H1 (cell line): ENCODE measurements around the gene SPOP. TPM values are rescaled to one million over a fixed set of nuclear protein-coding genes. Genes with fewer than 3 reads are reported as not detected.

Source experiments
- CTCF ChIA-PET: fragments of 300-600 bp; sonication (Branson Sonifier 250); formaldehyde crosslinking; loops from one replicate; lab custom pipeline; 2021; ENCODE audit not compliant: partially characterized antibody; lab: Charles Lee
- POLR2A ChIA-PET: fragments of 300-600 bp; sonication (Branson Sonifier 250); formaldehyde crosslinking; loops from one replicate; lab custom pipeline; 2021; ENCODE audit warnings: inconsistent platforms; ENCODE audit not compliant: partially characterized antibody; lab: Charles Lee
- DNase-seq, 2 experiments: peaks; one replicate each; pipeline versions ENCODE4 v3.0.0 to v3.0.0-alpha.2; 2010 to 2022; ENCODE audit warnings: low spot score in 2 of 2, low read depth in 1 of 2, mixed read lengths in 1 of 2
- FAIRE-seq: peaks from 2 replicates; lab custom pipeline; 2011; peaks lifted over from hg19 to GRCh38; lab: Jason Lieb, UNC
- H2AFZ ChIP-seq: 2 replicates; pipeline ENCODE4 v1.8.1; 2012; ENCODE audit warnings: low read length, inconsistent platforms
- H2AK5ac ChIP-seq: 2 replicates; pipeline ENCODE4 v1.6.1; 2013; ENCODE audit warnings: low read depth, low read length
- H2BK120ac ChIP-seq: replicated peaks from 2 replicates; pipeline ENCODE3; 2013; ENCODE audit warnings: low read depth, low read length, inconsistent platforms
- H2BK12ac ChIP-seq: 2 replicates; pipeline ENCODE4 v1.6.1; 2013; ENCODE audit warnings: low read depth, low read length
- H2BK15ac ChIP-seq: 2 replicates; pipeline ENCODE4 v1.6.1; 2013; ENCODE audit warnings: low read length
- H2BK20ac ChIP-seq: 2 replicates; pipeline ENCODE4 v1.6.1; 2013; ENCODE audit warnings: low read length
- H2BK5ac ChIP-seq: 2 replicates; pipeline ENCODE4 v1.6.1; 2013; ENCODE audit warnings: low read depth, low read length
- H3K14ac ChIP-seq: 2 replicates; pipeline ENCODE4 v1.6.1; 2013; ENCODE audit warnings: inconsistent platforms; ENCODE audit not compliant: insufficient read length
- H3K18ac ChIP-seq: 2 replicates; pipeline ENCODE4 v1.6.1; 2013; ENCODE audit warnings: low read length; ENCODE audit errors: extremely low read depth
- H3K23ac ChIP-seq: 2 replicates; pipeline ENCODE4 v1.6.1; 2013; ENCODE audit warnings: inconsistent platforms; ENCODE audit not compliant: insufficient read length
- H3K23me2 ChIP-seq: 2 replicates; pipeline ENCODE4 v1.6.1; 2013; ENCODE audit warnings: low read depth, low read length
- H3K27ac ChIP-seq: 2 replicates; pipeline ENCODE4 v1.6.1; 2011; ENCODE audit warnings: low read depth, low read length, inconsistent platforms
- H3K27me3 ChIP-seq, 4 experiments: replicated peaks in 1 of 4; 1 replicate in 1 of 4; 2 replicates in 3 of 4; pipeline versions ENCODE4 v1.6.1 to v1.8.1; 2011 to 2013; ENCODE audit warnings: low read length in 3 of 4, mild to moderate bottlenecking in 3 of 4, inconsistent platforms in 2 of 4, mixed read lengths in 2 of 4, moderate library complexity in 1 of 4; ENCODE audit not compliant: control insufficient read depth in 3 of 4, insufficient read depth in 3 of 4; ENCODE audit errors: extremely low read depth in 1 of 4
- H3K36me3 ChIP-seq, 4 experiments: 2 replicates each; pipeline versions ENCODE4 v1.6.1 to v1.8.1; 2011 to 2013; ENCODE audit warnings: mild to moderate bottlenecking in 4 of 4, low read length in 3 of 4, moderate library complexity in 2 of 4, control low read depth in 1 of 4, inconsistent platforms in 1 of 4; ENCODE audit not compliant: insufficient read depth in 4 of 4, control insufficient read depth in 2 of 4
- H3K4ac ChIP-seq: replicated peaks from 2 replicates; pipeline ENCODE3; 2013; ENCODE audit warnings: low read length, low read depth, mixed read lengths, inconsistent platforms; ENCODE audit not compliant: insufficient read length
- H3K4me1 ChIP-seq, 4 experiments: replicated peaks in 1 of 4; 1 replicate in 1 of 4; 2 replicates in 3 of 4; pipeline versions ENCODE4 v1.6.1 to v1.8.1; 2011 to 2013; ENCODE audit warnings: low read length in 3 of 4, inconsistent platforms in 2 of 4, mixed read lengths in 1 of 4; ENCODE audit not compliant: insufficient read depth in 4 of 4, control insufficient read depth in 3 of 4
- H3K4me2 ChIP-seq, 2 experiments: 2 replicates each; pipeline versions ENCODE4 v1.6.1 to v1.8.1; 2011 to 2013; ENCODE audit warnings: low read depth in 2 of 2, low read length in 2 of 2, control low read depth in 1 of 2, inconsistent platforms in 1 of 2, mild to moderate bottlenecking in 1 of 2; ENCODE audit not compliant: insufficient read depth in 1 of 2
- H3K4me3 ChIP-seq, 4 experiments: fragments of 200-600, 300-600 bp in 1 of 4; sonication (generic), shearing (Covaris generic), sonication (Bioruptor Twin) in 1 of 4; 2 replicates each; pipeline versions ENCODE4 v1.5.1 to v1.8.1; 2011 to 2016; ENCODE audit warnings: low read length in 4 of 4, low read depth in 3 of 4, control low read depth in 2 of 4, inconsistent platforms in 2 of 4, mild to moderate bottlenecking in 2 of 4, mixed read lengths in 1 of 4, moderate library complexity in 1 of 4; ENCODE audit not compliant: insufficient read depth in 2 of 4; ENCODE audit errors: extremely low read depth in 1 of 4
- H3K56ac ChIP-seq: replicated peaks from 2 replicates; pipeline ENCODE3; 2013; ENCODE audit warnings: low read depth, mild to moderate bottlenecking, mixed read lengths, low read length, inconsistent platforms; ENCODE audit not compliant: insufficient read length
- H3K79me1 ChIP-seq: 2 replicates; pipeline ENCODE4 v1.6.1; 2013; ENCODE audit warnings: low read depth, low read length, control low read depth
- H3K79me2 ChIP-seq, 2 experiments: 2 replicates each; pipeline versions ENCODE4 v1.6.1 to v1.8.1; 2012 to 2013; ENCODE audit warnings: low read length in 2 of 2, mild to moderate bottlenecking in 2 of 2, inconsistent platforms in 1 of 2; ENCODE audit not compliant: insufficient read depth in 2 of 2, control insufficient read depth in 1 of 2
- H3K9ac ChIP-seq, 4 experiments: replicated peaks in 1 of 4; 1 replicate in 1 of 4; 2 replicates in 3 of 4; pipeline versions ENCODE4 v1.6.1 to v1.8.1; 2011 to 2013; ENCODE audit warnings: low read depth in 3 of 4, low read length in 3 of 4, control low read depth in 2 of 4, mild to moderate bottlenecking in 2 of 4, moderate library complexity in 2 of 4, inconsistent platforms in 1 of 4; ENCODE audit errors: extremely low read depth in 1 of 4
- H3K9me3 ChIP-seq, 2 experiments: 2 replicates each; pipeline versions ENCODE4 v1.6.1 to v1.8.1; 2012 to 2013; ENCODE audit warnings: mild to moderate bottlenecking in 2 of 2, moderate library complexity in 2 of 2, control low read depth in 1 of 2, inconsistent platforms in 1 of 2, low read depth in 1 of 2, low read length in 1 of 2, mixed read lengths in 1 of 2; ENCODE audit not compliant: insufficient read depth in 2 of 2
- H4K20me1 ChIP-seq, 2 experiments: replicated peaks in 1 of 2; 2 replicates each; pipeline versions ENCODE3 to v1.8.1; 2011 to 2013; ENCODE audit warnings: inconsistent platforms in 2 of 2, low read length in 2 of 2, mild to moderate bottlenecking in 1 of 2; ENCODE audit not compliant: insufficient read depth in 2 of 2, control insufficient read depth in 1 of 2
- H4K5ac ChIP-seq: 2 replicates; pipeline ENCODE4 v1.6.1; 2013; ENCODE audit warnings: low read length, low read depth, mixed read lengths, inconsistent platforms; ENCODE audit not compliant: insufficient read length
- H4K8ac ChIP-seq: 2 replicates; pipeline ENCODE4 v1.8.0; 2013; ENCODE audit warnings: mild to moderate bottlenecking, moderate library complexity, low read length, inconsistent platforms; ENCODE audit not compliant: insufficient read depth; ENCODE audit errors: extremely low read depth
- H4K91ac ChIP-seq: replicated peaks from 2 replicates; pipeline ENCODE3; 2013; ENCODE audit warnings: low read length, mixed read lengths, inconsistent platforms; ENCODE audit not compliant: insufficient read length
- ATF2 ChIP-seq: IDR thresholded peaks from 2 replicates; pipeline ENCODE4 v1.6.1; 2012; ENCODE audit warnings: low read length, inconsistent platforms
- CTBP2 ChIP-seq: IDR thresholded peaks from 2 replicates; pipeline ENCODE4 v1.7.0; 2011; ENCODE audit warnings: borderline replicate concordance, mild to moderate bottlenecking, moderate library complexity, mixed read lengths, low read length; ENCODE audit not compliant: insufficient read depth, insufficient read length
- EGR1 ChIP-seq: IDR thresholded peaks from 2 replicates; pipeline ENCODE4 v1.6.1; 2011; ENCODE audit warnings: low read depth, low read length, borderline replicate concordance
- GTF2F1 ChIP-seq: IDR thresholded peaks from 2 replicates; pipeline ENCODE4 v1.6.1; 2012; ENCODE audit warnings: low read depth, low read length, improper control_type of control experiment, borderline replicate concordance
- KDM1A ChIP-seq: fragments of 200-600, 300-600 bp; sonication (generic); IDR thresholded peaks from 2 replicates; pipeline ENCODE4 v1.7.1; 2016; ENCODE audit warnings: mild to moderate bottlenecking, low read length, borderline replicate concordance
- KDM4A ChIP-seq: IDR thresholded peaks from one replicate; pipeline ENCODE4 v1.7.1; 2012; ENCODE audit warnings: low read depth, mild to moderate bottlenecking, moderate library complexity, low read length, inconsistent platforms; ENCODE audit not compliant: severe bottlenecking
- KDM5A ChIP-seq: fragments of 200-600 bp; IDR thresholded peaks from 2 replicates; pipeline ENCODE4 v1.7.1; 2012; ENCODE audit warnings: mild to moderate bottlenecking, low read length, inconsistent platforms, mixed read lengths
- NANOG ChIP-seq: IDR thresholded peaks from 2 replicates; pipeline ENCODE4 v1.6.1; 2011; ENCODE audit warnings: low read length, low read depth, mild to moderate bottlenecking, inconsistent platforms; ENCODE audit not compliant: insufficient read depth, poor library complexity, severe bottlenecking
- POLR2A ChIP-seq, 2 experiments: IDR thresholded peaks; 1 replicate in 1 of 2; 2 replicates in 1 of 2; pipeline ENCODE4 v1.6.1; 2011; ENCODE audit warnings: low read depth in 2 of 2, low read length in 2 of 2, mild to moderate bottlenecking in 2 of 2; ENCODE audit errors: control extremely low read depth in 1 of 2
- POLR2AphosphoS5 ChIP-seq: IDR thresholded peaks from 2 replicates; pipeline ENCODE4 v1.6.1; 2011; ENCODE audit warnings: low read depth, low read length
- TBP ChIP-seq: IDR thresholded peaks from 2 replicates; pipeline ENCODE4 v1.6.1; 2011; ENCODE audit warnings: low read depth, low read length, improper control_type of control experiment
- WGBS, 2 experiments: shearing (Covaris generic) in 1 of 2; methylation state at CpG; one replicate each; pipeline versions ENCODE4 v1.1.6 to v1.1.7; 2013 to 2015; ENCODE audit warnings: low lambda C conversion rate in 2 of 2, mixed read lengths in 2 of 2, inconsistent platforms in 1 of 2, low coverage in 1 of 2, missing lambda C conversion rate in 1 of 2; ENCODE audit not compliant: insufficient replicate concordance in 2 of 2, insufficient coverage in 1 of 2, insufficient read length in 1 of 2; ENCODE audit errors: extremely low coverage in 1 of 2, missing lambda C conversion rate in 1 of 2; 5-methylcytosine and 5-hydroxymethylcytosine counted together
- polyA plus RNA-seq, 7 experiments: library from polyadenylated mRNA; depleted of rRNA in 3 of 7; stranded (reverse) in 5 of 7; unstranded in 2 of 7; fragments of >200 nt in 5 of 7; fragments of 200-250 nt in 2 of 7; gene quantifications; 1 replicate in 5 of 7; 2 replicates in 1 of 7; 4 replicates in 1 of 7; pipeline versions ENCODE4 v1.2.1 to v1.2.3, GENCODE V29; 2011 to 2013; ENCODE audit warnings: missing spikeins in 2 of 7, mixed read lengths in 2 of 7
- total RNA-seq: library from RNA; stranded (reverse); fragmentation: NEBNext Ultra II Directional; extraction: Animal tissue kit (Norgen Biotek cat#: 25700); gene quantifications from 2 replicates; pipeline ENCODE4 v1.2.1, GENCODE V29; 2021

SPOP gene
- total and polyA plus RNA-seq, 2 of the 8 experiments (the other 6 are each of a cell fraction or from before 2014, with no cell fraction given): 13.3 to 25.6 TPM

GRCh38 chr17:49691086-49691676 lies 13.3 kb upstream of the SPOP start:
- Histone ChIP-seq H3K79me2 (no peaks in the 10 kb centered on the region), H3K4me3 (no peak overlapping the region), H2BK12ac (0 out of 2 replicates have a peak overlapping the region, but pooled peaks have one; percentile 43), H4K5ac (no peak overlapping the region), H3K79me1 (no peaks in the 10 kb centered on the region), H2BK20ac (no peak overlapping the region), H3K18ac (no peak overlapping the region), H3K27me3 (no peaks in the 10 kb centered on the region; a peak in 1 of 7 replicates), H4K91ac (no peak overlapping the region), H3K14ac (no peak overlapping the region), H3K23me2 (no peaks in the 10 kb centered on the region), H2AFZ (peak overlapping the region; percentile 95), H3K4me2 (peak overlapping the region in 1 of 2 experiments; percentile 49; a peak in 2 of 4 replicates), H3K9ac (no peak overlapping the region; a peak in 1 of 7 replicates), H3K4me1 (peaks cover 0 to 2% (median 0%) of the 10 kb centered on the region in 4 experiments; a peak in 3 of 7 replicates), H3K23ac (no peak overlapping the region), H3K56ac (no peak overlapping the region), H4K20me1 (no peaks in the 10 kb centered on the region), H2BK15ac (peak overlapping the region; percentile 83; the same call in 1 of the 2 replicates), H2BK5ac (no peak overlapping the region), H3K27ac (no peak overlapping the region), H2AK5ac (peak overlapping the region; percentile 9; the same call in 1 of the 2 replicates), H3K4ac (no peak overlapping the region), H4K8ac (no peak overlapping the region), H2BK120ac (no peak overlapping the region), H3K36me3 (no peaks in the 10 kb centered on the region), H3K9me3 (no peaks in the 10 kb centered on the region)
- FAIRE-seq (no peak), DNase-seq (no peak)
- CTCF ChIA-PET: interaction anchor here (0.6 to 19.2 kb wide), 10 partner anchors 9 to 136 kb away, joined by 3 to 228 read pairs (median 4); partner anchors contain the start of gene NXPH3
- POLR2A ChIA-PET: interaction anchor here (1.2 to 1.3 kb wide), 4 partner anchors 9 to 120 kb away, joined by 3 to 8 read pairs (median 4); no protein-coding TSS in a partner anchor
- WGBS, 2 experiments: 93% methylated on average over 9 of the region's 9 CpGs; no CpG with 5 or more reads in 1 of the 2 experiments
- TF ChIP-seq POLR2AphosphoS5 (no peak), EGR1 (no peak), TBP (no peak), KDM4A (no peak), GTF2F1 (no peak), POLR2A (IDR thresholded peaks at IDR 0.05; ENCODE audit: control extremely low read depth in 1 of 2, low read depth in 2 of 2, low read length in 2 of 2) (no peak), KDM5A (no peak), ATF2 (no peak), CTBP2 (no peak), KDM1A (no peak), NANOG (no peak)
